GM12874 (cell line): Measurements from ENCODE around the gene SMIM20.

ENCODE experiments used
- TF ChIP-seq, protein P1 (sequence below): IDR thresholded peaks from 2 replicates; pipeline ENCODE4 v1.5.1; 2011; ENCODE audit warnings: low read depth, mild to moderate bottlenecking, control low read depth, low read length, moderate library complexity; ENCODE audit not compliant: insufficient read depth

Gene SMIM20

DNA sequence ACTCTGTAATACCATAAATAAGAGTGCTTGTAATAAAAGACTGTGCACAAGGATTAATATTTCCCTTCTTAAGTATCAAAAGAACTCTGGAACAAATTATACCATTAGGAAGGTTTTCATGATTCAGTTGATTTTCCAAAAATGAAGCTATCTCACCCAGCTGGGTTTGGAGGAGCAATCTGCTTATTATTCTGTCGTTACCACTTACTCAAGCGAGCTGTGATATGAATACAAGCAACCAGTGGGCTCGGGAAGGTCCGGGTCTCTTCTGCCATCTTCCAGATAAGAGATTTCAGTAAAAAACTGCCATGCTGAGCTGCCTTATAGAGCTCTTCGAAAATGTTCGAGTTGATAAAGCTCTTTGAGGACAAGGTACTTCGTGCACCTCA, 15.3 kb downstream of the SMIM20 start:
- TF ChIP-seq, protein P1, sequence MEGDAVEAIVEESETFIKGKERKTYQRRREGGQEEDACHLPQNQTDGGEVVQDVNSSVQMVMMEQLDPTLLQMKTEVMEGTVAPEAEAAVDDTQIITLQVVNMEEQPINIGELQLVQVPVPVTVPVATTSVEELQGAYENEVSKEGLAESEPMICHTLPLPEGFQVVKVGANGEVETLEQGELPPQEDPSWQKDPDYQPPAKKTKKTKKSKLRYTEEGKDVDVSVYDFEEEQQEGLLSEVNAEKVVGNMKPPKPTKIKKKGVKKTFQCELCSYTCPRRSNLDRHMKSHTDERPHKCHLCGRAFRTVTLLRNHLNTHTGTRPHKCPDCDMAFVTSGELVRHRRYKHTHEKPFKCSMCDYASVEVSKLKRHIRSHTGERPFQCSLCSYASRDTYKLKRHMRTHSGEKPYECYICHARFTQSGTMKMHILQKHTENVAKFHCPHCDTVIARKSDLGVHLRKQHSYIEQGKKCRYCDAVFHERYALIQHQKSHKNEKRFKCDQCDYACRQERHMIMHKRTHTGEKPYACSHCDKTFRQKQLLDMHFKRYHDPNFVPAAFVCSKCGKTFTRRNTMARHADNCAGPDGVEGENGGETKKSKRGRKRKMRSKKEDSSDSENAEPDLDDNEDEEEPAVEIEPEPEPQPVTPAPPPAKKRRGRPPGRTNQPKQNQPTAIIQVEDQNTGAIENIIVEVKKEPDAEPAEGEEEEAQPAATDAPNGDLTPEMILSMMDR = no peak

- TF ChIP-seq, protein P1 = no peak
Measured at GRCh38 chr4:25930731-25931354, 16.8 kb downstream of the SMIM20 start.

DNA sequence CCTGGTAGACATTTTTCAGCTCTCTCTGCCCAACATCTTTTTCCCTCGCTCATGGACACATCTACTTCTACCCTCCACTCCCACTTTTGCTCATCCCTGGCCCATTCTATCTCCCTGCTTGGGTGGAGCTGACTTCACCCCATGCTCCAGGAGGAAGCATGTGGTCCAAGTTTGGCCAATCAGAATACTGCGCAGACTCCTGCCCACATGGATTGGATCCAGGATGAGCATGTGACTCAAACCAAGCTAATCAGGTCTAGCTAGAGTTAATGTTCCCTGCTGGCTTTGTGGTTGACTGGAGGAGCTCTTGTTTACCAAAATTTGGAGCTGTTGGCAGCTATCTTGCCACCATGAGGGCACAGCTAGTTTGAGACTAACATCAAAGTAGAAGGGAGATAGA, 22.7 kb downstream of the SMIM20 start:
- TF ChIP-seq, protein P1 = no peak

- TF ChIP-seq, protein P1 = no peak
Measured at GRCh38 chr4:25937801-25938200, 23.8 kb downstream of the SMIM20 start.

DNA sequence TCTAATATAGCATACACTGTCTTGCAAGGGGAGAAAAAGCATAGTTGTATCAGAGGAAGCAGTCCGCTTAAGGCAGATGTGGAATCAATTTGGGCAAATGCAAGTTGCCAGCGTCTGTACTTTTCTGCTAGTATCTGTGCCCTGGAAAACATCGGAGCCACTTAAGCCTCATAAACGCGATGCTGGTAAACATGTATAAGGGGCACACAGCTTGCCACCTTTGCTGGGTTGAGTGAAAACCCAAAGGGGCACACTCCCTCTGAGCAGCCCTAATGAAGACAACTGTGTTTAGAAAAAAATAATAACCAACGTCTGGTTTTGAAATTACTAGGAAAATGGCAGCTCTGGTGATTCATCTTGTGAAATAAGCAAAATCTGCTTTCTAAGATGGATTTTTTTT, 24.3 kb downstream of the SMIM20 start:
- TF ChIP-seq, protein P1 = no peak

GRCh38 chr4:25938787-25939186, 24.8 kb downstream of the SMIM20 start:
- TF ChIP-seq, protein P1 = no peak

DNA sequence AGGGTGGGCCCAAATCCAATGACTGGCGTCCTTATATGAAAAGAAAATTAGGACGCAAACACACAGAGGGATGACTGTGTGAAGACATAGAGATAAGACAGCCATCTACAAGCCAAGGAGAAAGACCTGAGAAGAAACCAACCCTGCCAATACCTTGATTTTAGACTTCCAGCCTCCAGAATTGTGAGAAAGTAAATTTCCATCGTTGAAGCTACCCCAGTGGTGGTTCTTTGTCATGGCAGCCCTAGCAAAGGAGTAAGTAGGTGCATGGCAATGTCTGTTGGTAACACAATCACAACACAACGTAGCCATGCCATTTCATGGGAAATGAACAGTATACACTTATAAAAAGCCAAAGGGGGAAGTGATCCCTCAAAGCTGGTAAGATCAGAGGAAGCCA, 25.3 kb downstream of the SMIM20 start:
- TF ChIP-seq, protein P1 = 0 out of 2 replicates have a peak, but pooled peaks have one; percentile 17
